DMS153 (cell line): Measurements from ENCODE around the gene ACVR2B.

Experiments used
- DNase-seq: peaks from one replicate; lab custom pipeline; 2025; lab: John Stamatoyannopoulos, UW

ACVR2B gene

DNA sequence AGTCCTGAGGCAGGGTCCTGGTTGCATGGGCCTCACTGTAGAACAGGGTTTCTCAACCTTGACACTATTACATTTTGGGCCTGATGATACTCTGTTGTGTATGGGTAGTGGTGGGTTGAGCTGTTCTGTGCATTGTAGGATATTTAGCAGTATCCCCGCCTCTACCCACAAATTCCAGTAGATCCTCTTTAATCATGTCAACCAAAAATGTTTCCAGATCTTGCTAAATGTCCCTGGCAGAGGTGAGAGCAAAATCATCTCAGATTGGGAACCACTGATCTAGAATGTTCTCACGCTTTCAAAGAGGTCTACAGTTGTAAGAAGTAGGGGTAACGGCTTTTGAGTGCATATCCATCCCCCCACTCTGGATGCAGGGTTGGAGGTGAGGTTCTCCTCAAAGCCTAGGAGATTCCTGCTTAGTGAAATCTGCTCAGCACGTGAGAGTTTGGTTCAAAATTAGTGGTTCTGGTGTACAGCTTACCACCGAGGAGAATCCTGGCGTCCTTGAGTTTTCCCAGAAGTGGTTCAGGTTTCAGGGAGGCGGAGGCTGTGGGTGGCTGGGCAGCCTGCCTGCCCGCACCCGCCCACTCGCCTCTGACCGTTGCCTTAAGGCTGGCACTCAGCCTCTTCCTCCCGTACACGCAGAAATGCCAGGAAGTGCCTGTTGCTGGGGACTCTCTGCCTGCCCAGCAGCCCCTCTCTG, 5.3 kb downstream of the ACVR2B start:
- DNase-seq = no peak

- DNase-seq = no peak
Measured at GRCh38 chr3:38459499-38460048, 5.9 kb downstream of the ACVR2B start.

- DNase-seq = no peak
Measured at GRCh38 chr3:38460377-38461270, 6.9 kb downstream of the ACVR2B start.

DNA sequence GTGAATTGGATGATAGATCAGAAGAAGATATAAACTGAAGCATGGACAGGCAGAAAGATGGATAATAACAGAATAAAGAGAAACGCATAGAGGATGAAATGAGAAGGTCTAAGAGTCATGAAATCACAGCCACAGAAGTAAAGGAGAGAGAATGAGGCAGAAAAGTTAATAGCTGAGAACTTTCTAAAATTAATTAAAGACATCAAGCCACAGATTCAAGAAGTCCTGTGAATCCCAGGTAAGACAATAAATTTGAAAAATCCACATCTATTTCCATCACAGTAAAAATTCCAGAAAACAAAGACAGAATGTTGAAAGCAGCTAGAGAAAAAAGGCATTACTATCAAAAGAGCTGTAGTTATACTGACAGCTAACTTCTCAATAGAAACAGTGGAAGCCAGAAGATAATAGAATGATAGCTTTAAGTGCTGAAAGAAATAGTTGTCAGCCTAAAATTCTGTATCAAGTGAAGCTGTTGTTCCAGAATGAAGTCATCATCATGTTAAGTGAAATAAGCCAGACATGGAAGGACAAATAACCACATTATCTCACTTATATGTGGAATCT, 12.0 kb downstream of the ACVR2B start:
- no peak for DNase-seq

- no peak for DNase-seq
Measured at GRCh38 chr3:38468765-38469164, 15.1 kb downstream of the ACVR2B start.

DNA sequence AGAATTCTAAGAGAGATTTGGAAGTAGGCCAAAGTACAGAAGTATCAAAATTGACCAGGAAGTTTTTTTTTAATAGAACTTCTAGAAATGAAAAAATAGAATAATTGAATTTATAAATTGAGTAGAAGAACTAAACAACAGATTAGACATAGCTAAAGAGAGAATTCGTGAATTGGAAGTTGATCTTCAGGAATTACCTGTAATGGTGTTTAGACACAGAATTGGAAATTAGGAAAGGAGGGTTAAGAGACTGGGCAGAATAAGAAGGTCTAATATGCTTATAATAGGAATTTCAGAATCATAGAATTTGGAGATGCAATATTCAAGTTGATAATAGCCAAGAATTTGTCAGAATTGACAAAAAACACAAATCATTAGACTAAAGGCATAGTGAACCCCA, 16.2 kb downstream of the ACVR2B start:
- DNase-seq = no peak

GRCh38 chr3:38471260-38471857, 17.7 kb downstream of the ACVR2B start:
- no peak for DNase-seq

- no peak for DNase-seq
Measured at GRCh38 chr3:38472342-38472741, 18.7 kb downstream of the ACVR2B start.

DNA sequence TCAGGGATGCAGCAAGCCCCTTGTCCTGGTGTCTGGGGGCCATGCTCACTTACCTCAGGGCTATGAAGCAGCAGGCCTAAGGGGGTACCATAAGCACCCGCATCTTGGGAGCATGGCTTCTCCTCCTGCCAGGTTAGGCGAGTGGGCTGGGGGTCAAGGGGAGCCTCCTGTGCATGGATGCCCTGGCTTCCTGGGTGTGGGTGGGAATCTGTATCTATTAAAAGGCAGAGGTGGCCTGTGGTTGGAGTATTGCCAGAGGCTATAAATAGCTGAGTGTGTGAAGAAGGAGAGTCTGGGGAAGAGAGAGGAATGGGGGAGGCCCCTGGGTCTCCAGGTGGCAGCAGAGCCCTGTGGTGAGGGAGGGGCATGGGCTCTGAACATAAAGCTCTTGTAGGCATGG, 19.5 kb downstream of the ACVR2B start:
- DNase-seq = no peak

DNA sequence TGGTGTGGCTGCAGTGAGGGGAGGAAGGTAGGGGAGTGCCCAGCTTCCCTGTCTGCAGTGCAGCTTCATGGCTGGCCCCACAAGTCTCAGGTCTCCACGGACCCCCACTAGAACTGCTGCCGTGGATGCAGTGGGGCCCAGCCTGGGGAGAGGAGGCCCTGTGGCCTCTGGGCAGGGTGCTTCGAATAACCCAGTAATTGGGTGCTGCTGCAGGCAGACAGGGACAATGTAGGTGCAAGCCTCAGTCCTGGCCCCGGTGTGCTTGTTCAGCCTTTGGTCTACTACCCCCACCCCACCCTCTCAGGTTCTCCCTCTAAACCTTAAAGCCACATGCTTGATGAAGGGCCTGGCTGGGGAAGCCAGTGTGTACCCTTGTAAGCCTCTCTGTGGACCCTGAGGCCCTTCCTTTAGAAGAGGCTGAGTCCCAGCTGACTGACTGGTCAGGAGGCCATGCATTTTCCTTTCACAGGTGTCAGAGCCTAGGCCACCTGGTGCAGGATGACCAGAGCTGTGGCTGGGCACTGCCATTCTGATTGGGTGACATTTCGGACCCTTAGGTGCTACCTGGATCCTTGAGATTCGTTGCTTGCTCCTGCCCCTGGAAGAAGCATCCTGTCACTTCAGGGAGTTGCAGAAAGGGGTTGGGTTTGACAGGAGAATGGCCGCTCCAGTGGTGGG, 21.4 kb downstream of the ACVR2B start:
- DNase-seq = no peak

- DNase-seq = no peak
Measured at GRCh38 chr3:38475716-38476115, 22.0 kb downstream of the ACVR2B start.

DNA sequence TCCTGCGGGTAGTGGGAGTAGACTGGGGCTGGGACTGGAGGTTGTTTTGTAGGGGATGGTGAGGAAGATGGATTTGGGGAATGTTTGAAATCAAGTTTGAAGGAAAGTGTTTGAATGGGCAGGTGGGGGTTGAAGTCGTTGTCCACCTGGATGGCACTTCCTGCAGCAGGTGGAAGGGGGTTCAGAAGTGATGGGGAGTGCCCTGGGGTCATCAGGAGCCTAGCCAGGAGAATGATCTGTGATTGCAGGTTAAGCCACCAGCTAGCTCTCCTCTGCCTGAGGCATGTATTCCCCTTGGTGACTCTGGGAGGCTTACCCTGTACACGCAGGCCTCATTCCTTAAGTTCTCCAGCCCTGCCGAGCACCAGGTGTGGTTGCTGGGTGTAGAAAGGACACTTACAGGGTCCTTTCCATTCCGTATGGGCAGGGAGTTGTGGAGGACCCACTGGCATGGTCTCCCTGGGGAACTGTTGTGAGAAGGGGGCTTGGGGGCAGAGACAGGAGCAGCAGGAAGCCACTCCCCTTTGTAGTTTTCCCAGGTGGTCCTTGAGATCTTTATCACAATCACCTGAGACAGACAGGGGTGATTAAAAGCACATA, 22.6 kb downstream of the ACVR2B start:
- no peak for DNase-seq

DNA sequence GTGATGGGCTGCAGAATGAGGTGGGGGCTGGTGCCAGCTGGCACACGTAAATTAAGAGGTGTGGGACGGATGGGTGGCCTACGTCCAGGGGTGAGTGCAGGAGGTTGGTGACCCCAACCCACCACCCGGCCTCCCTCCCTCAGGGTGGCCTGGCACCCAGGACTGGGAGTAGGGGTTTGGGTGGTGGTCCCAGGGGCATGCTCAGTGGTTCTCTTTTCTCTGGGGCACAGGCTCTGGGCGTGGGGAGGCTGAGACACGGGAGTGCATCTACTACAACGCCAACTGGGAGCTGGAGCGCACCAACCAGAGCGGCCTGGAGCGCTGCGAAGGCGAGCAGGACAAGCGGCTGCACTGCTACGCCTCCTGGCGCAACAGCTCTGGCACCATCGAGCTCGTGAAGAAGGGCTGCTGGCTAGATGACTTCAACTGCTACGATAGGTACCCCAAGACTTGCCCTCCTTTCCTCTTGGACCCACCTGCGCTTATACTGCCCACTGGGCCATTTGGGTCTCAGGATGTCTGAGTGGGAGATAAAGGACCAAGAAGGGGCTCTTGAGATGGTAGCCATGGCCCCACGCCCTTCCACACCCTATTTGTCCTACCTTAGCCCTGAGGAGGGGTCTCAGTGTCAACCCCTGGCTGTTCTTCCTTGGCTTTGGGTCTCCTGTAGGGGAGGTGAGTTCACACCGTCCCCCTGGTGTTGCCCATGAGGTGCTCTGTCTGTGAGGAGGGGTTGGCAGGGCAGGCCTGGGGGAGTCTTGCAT, 23.5 kb downstream of the ACVR2B start:
- no peak for DNase-seq

DNA sequence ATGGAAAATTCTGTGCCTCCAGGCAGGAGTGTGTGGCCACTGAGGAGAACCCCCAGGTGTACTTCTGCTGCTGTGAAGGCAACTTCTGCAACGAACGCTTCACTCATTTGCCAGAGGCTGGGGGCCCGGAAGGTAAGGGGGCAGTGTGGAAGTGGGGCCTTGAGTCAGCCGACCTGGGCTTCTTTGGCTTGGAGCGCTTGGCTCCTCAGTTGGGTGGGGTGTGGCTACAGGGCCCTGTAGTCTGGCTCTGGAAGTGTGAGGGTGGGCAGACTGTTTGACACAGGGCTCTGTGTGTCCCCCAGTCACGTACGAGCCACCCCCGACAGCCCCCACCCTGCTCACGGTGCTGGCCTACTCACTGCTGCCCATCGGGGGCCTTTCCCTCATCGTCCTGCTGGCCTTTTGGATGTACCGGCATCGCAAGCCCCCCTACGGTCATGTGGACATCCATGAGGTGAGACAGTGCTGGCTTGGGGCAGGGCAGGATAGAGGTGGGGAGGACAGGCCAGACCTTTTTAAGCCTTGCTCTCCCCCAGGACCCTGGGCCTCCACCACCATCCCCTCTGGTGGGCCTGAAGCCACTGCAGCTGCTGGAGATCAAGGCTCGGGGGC, 24.3 kb downstream of the ACVR2B start:
- DNase-seq = no peak

DNA sequence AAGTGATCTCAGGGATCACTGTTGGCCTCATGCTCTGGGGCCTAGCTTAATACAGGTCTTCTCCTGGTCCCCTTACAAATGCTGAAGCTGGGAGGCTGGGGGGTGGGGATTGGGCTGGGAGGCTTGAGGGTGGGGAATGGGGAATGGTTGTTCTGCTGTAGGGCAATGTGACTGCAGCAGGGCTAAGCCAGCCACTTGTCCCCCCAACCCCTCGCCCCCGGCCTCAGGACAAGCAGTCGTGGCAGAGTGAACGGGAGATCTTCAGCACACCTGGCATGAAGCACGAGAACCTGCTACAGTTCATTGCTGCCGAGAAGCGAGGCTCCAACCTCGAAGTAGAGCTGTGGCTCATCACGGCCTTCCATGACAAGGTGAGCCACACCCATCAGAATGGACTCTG, 25.2 kb downstream of the ACVR2B start:
- no peak for DNase-seq

DNA sequence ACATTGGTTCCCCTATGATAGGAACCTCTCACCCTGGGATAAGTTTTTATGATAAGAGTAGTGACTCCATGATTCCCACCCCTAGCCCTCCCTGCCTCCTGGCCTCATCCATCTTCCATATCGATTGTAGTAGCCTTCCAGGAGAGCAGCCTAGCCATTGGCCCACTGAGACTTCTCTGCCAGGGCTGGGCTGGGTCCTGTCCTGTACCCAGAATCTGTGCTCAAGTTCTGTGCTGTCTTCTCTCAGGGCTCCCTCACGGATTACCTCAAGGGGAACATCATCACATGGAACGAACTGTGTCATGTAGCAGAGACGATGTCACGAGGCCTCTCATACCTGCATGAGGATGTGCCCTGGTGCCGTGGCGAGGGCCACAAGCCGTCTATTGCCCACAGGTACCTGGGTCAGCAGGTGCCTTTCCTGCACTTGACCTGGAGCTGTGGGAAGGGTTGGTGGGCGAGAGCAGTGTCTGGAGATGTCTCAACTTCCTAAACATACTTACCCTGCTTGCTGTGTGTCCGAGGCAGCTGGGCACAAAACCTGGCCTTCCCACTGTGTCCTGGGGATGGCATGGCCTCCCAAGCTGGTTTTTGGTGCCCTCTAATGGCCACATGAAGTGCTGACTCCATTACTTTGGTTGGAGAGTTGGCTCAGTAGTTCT, 25.9 kb downstream of the ACVR2B start:
- no peak for DNase-seq

GRCh38 chr3:38480093-38480445, 26.4 kb downstream of the ACVR2B start:
- no peak for DNase-seq

DNA sequence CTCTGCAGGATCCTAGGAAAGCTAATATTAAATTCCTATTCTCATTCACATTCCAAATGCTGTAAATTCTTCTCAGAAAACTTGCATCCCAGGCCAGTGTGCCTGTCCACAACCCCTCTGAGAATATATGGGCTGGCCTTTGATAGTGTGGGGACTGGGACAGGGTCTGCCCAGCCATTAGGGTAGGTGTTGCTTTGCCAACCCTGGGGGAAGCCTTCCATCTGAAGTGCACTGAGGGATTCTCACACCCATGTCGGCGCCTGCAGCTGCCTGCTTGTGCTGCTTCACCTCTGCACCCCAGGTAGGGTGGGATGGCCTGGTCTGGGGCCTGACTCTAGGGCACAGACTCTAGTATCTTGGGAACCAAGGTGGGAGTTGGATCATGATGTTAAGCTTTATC, 27.2 kb downstream of the ACVR2B start:
- DNase-seq = no peak

GRCh38 chr3:38482951-38483350, 29.3 kb downstream of the ACVR2B start:
- DNase-seq = no peak

DNA sequence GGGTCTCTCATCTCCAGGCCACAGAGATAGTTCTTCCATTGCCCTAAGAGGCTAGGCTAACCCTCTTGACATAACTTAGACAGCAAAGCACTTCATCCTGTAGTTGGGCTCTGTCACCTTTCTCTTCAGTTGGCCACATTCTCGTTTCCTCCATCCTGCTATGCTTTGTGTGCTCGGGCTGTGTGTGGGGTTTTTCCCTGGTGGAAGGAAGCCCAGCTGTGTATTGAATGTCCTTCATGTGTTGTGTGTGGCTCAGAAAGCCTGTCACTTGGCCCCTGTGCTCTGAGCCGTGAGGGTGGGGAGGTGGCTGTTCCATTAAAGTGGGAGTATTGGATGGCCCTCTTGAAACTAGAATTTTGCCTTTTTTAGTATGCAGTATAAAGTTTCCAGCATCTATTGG, 33.6 kb downstream of the ACVR2B start:
- no peak for DNase-seq
